ENCODE measurements around the gene CD19.

CD19 gene

DNA sequence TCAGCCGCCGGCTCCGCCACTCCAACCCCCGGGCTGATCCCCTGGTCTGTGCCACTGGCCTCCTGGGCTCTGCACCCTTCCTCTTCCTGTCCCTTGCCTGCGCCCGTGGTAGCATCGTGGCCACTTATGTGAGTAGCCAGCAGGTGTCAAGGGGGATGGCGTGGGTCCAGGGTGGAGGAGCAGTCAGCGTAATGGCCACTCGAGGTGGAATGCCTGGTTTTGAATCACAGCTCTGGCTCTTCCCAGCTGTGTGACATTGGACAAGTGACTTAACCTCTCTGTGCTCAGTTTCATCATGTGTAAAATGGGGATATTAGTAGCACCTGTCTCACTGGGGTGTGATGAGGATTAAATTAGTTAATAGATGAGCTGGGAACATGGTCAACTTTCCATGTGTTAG lies 50.6 kb downstream of the CD19 start:
- DNase-seq (ENCODE audit: low spot score), result no peak

DNA sequence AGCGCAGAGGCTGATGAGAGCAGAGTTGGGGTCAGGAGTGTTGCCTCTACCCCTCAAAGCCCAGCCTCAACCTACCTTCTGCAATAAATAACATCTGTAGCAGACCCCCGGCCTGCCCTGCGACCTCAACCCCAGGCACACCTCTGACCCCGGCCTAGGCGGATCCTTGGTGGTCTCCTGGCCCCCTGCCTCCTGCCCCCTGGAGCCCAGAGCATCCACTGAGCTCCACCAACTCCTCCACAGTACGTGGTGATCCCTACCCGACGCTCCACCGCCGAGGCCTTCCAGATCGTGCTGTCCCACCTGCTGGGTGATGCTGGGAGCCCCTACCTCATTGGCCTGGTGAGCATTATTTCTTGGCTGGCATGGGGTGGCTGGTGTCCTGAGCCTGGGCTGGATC lies 51.2 kb downstream of the CD19 start:
- DNase-seq (ENCODE audit: low spot score), result no peak

DNA sequence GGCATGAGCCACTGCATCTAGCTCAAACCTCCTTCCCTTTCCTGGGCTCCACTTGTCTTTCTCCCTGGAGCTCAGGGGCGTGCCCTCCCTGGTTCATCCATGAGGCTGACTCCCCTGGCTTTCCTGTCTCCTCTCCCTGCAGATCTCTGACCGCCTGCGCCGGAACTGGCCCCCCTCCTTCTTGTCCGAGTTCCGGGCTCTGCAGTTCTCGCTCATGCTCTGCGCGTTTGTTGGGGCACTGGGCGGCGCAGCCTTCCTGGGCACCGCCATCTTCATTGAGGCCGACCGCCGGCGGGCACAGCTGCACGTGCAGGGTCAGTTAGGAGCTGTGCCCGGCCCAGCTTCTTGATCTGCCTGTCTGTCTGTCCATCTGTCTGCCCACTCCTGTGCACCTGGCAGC lies 51.9 kb downstream of the CD19 start:
- no peak for DNase-seq (ENCODE audit: low spot score)

DNA sequence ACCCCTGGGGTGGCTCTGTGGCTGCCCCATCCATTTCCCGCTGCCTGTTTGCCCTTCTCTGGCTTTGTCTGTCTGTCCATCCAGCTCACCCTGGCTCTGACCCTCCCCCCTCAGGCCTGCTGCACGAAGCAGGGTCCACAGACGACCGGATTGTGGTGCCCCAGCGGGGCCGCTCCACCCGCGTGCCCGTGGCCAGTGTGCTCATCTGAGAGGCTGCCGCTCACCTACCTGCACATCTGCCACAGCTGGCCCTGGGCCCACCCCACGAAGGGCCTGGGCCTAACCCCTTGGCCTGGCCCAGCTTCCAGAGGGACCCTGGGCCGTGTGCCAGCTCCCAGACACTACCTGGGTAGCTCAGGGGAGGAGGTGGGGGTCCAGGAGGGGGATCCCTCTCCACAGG lies 52.3 kb downstream of the CD19 start:
- DNase-seq (ENCODE audit: low spot score), result no peak

DNA sequence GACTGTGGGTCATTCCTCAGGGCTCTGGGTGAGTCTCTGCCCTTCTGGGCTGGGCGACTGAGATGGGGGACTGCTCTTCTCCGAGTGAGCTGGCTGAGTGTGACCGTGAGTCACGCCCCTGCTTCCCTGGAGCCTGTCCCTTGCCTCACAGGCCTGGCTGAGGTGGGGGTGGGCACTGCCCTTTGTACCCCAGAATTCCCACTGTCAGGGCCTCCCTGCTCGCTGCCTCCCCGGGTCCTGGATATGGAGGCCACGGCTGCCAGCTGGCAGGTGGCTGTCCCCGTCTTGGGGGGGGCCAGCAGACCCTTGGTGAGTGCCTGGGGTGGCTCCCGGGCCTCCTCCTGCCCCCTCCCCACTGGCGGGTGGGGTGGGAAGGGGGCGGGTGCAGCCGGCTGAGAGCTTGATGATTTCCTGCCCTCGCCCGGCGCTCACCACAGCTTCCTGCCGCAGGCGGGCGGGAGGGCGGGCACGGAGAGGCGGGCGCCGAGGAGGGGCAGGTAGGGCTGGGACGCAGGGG lies 52.9 kb downstream of the CD19 start, which contains the start of gene LAT:
Gene LAT, plus strand, starts transcription at position 434 of the 517 bp plus-strand sequence. CDS start 366 bp downstream, outside the sequence.
- DNase-seq (ENCODE audit: low spot score), result no peak

DNA sequence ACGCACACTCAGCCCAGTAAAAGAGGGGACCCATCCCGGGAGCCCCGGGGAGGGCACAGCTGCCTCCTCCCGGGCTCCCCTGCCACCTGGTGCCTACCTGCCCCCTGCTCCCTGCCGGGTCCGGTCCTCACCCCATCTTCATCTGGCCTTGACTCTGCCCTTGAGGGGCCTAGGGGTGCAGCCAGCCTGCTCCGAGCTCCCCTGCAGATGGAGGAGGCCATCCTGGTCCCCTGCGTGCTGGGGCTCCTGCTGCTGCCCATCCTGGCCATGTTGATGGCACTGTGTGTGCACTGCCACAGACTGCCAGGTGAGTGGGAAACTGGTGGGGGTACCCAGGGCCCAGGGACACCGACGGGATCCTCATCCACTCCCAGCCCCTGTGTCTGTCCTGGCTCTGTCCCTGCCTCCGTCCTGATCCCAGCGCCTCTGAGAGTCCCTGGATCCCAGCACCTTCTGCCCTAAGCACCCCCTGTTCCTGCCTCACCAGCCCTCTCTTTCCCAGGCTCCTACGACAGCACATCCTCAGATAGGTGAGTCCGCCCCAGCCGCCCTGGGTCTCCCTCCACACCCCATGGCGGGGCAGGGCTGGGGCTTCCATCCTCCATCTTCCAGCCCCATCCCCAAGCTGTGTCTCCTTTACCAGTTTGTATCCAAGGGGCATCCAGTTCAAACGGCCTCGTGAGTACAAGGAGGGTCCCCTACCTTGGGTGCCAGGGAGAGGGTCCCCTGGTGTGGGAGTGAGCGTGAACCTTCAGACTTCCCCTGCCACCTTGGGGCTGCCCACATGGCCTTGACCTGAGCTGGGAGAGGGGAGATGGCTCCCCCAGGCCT lies 53.7 kb downstream of the CD19 start:
- no peak for DNase-seq (ENCODE audit: low spot score)

DNA sequence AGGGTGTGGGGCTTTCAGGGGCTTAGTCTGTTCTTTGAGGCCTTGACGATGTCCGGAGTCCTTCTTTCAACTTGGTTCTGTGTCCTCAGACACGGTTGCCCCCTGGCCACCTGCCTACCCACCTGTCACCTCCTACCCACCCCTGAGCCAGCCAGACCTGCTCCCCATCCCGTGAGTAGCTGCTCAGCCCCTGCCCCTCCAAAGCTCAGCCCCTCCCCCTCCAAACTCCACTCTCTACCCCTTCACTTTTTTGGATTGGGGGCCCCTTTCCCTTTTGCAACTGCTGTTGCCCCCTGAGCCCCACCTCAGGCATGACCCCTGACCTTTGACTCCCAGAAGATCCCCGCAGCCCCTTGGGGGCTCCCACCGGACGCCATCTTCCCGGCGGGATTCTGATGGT lies 54.3 kb downstream of the CD19 start:
- DNase-seq (ENCODE audit: low spot score), result no peak

DNA sequence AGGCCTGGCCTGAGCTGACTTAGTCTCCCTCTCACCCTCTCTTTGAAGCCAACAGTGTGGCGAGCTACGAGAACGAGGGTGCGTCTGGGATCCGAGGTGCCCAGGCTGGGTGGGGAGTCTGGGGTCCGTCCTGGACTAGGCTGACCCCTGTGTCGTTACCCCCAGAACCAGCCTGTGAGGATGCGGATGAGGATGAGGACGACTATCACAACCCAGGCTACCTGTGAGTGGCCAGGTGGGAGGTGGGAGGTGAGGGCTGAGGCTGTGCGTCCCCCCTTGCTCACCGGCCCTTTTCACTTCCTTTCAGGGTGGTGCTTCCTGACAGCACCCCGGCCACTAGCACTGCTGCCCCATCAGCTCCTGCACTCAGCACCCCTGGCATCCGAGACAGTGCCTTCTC lies 54.7 kb downstream of the CD19 start:
- no peak for DNase-seq (ENCODE audit: low spot score)

DNA sequence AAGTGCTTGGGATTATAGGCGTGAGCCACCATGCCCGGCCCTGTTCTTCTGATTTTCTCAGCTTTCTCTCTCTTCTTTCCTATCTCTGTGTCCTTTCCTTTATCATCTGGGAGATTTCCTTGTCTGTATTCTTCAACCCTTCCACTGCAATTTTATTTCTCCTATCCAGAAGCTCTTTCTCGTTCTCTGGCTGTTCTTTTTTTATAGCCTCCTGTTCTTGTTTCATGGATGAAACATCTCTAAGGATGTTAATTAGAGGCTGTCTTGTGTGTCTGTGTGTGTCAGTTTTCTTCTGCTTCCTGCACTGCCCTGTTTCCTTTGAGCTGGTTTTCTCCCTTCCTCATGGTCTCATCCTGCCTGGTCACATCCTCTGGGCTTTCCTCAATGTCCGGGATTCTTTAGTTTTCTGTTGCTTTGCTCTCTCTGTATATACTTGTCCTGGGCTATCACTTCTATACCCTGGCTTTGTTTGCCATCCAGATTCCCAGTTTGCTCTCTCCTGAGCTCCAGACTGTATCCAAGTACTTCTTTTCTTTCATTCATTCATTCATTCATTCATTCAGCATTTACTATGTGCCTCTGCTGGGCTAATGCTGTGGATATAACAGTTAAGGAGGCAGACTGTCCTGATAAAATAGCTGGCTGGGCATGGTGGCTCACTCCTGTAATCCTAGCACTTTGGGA lies 55.5 kb downstream of the CD19 start:
- DNase-seq (ENCODE audit: low spot score), result no peak
